Thoracic aorta (tissue), 2 donors: ENCODE measurements around the gene GNA12. TPM values are rescaled to one million over a fixed set of nuclear protein-coding genes. Genes with fewer than 3 reads are reported as not detected.

Experiments used
- ATAC-seq: fragments of 150-250 bp; one replicate; pipeline ENCODE4 v1.8.0; 2017; ENCODE audit warnings: low read depth; ENCODE audit not compliant: insufficient number of reproducible peaks, low FRiP score
- DNase-seq: peaks from one replicate; pipeline ENCODE4 v3.0.0-alpha.2; 2020; ENCODE audit warnings: low spot score
- H3K27ac ChIP-seq, 2 donors: fragments of 200-600 bp; sonication (generic); 1 replicate in 1 of 2; 2 replicates in 1 of 2; pipeline ENCODE4 v1.5.1; 2016; ENCODE audit warnings: mild to moderate bottlenecking in 2 of 2, moderate library complexity in 2 of 2
- H3K27me3 ChIP-seq: fragments of 200-600 bp; sonication (generic); replicated peaks from 2 replicates; pipeline ENCODE4 v1.6.0; 2016; ENCODE audit warnings: mild to moderate bottlenecking; ENCODE audit not compliant: insufficient read depth
- H3K36me3 ChIP-seq: fragments of 200-600 bp; sonication (generic); one replicate; pipeline ENCODE4 v1.5.1; 2016
- H3K4me1 ChIP-seq, 2 donors: fragments of 200-600 bp; sonication (generic); 1 replicate in 1 of 2; 2 replicates in 1 of 2; pipeline versions ENCODE4 v1.5.1 to v1.6.0; 2016; ENCODE audit warnings: low read depth in 2 of 2, mild to moderate bottlenecking in 1 of 2; ENCODE audit not compliant: control insufficient read depth in 1 of 2
- H3K4me3 ChIP-seq: fragments of 200-600 bp; sonication (generic); 2 replicates; pipeline ENCODE4 v1.5.1; 2016; ENCODE audit warnings: mild to moderate bottlenecking
- H3K9me3 ChIP-seq: fragments of 200-600 bp; sonication (generic); 2 replicates; pipeline ENCODE4 v1.5.1; 2016
- total RNA-seq, 2 donors: library from RNA; depleted of rRNA; stranded (reverse); fragments of >200 nt; gene quantifications; one replicate each; pipeline versions ENCODE4 v1.1.0 to v1.2.3, GENCODE V29; 2016
- TF ChIP-seq, protein P1 (sequence below): fragments of 200-600 bp; sonication (generic); IDR thresholded peaks from one replicate; pipeline ENCODE4 v1.5.1; 2019; ENCODE audit warnings: antibody characterized with exemption

The GNA12 gene
- total RNA-seq, 2 donors from 2014 or later, result 27.6 to 48.8 TPM

DNA sequence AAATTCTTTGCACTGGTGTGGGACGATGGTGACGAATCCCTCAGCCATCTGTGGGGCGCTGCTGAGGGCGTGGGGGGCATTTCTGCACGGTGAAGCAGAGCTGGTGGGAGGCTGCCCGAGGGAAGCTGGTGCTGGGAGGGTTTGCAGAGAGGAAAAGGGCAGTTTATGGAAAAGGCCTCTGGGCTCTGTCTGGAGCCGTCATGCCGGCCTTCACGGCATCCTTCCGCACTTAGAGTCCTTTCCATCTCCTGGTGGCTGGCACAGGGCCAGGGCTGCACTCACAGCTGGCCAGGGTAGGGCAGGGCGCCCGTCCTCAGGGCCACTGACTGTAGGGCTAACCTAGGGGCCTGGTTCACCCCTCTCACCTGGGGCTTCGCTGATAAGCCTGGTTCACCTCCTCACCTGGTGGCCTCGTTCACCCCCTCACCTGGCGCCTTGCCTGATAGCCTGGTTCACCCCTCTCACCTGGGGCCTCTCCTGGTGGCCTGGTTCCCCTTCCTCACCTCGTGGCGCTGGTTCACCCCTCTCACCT lies 156.7 kb downstream of the GNA12 start:
- H3K27me3 ChIP-seq, result peaks cover 8% of the 10 kb centered on the region
- no peak for ATAC-seq
- no peak overlapping the region for H3K27ac ChIP-seq
- peak overlapping the region; percentile 68 for H3K4me3 ChIP-seq
- no peak for DNase-seq
- no peaks in the 10 kb centered on the region for H3K36me3 ChIP-seq
- H3K9me3 ChIP-seq, result no peaks in the 10 kb centered on the region
- peaks cover 19 to 30% of the 10 kb centered on the region in 2 donors for H3K4me1 ChIP-seq
- TF ChIP-seq, protein P1, sequence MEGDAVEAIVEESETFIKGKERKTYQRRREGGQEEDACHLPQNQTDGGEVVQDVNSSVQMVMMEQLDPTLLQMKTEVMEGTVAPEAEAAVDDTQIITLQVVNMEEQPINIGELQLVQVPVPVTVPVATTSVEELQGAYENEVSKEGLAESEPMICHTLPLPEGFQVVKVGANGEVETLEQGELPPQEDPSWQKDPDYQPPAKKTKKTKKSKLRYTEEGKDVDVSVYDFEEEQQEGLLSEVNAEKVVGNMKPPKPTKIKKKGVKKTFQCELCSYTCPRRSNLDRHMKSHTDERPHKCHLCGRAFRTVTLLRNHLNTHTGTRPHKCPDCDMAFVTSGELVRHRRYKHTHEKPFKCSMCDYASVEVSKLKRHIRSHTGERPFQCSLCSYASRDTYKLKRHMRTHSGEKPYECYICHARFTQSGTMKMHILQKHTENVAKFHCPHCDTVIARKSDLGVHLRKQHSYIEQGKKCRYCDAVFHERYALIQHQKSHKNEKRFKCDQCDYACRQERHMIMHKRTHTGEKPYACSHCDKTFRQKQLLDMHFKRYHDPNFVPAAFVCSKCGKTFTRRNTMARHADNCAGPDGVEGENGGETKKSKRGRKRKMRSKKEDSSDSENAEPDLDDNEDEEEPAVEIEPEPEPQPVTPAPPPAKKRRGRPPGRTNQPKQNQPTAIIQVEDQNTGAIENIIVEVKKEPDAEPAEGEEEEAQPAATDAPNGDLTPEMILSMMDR, result no peak

DNA sequence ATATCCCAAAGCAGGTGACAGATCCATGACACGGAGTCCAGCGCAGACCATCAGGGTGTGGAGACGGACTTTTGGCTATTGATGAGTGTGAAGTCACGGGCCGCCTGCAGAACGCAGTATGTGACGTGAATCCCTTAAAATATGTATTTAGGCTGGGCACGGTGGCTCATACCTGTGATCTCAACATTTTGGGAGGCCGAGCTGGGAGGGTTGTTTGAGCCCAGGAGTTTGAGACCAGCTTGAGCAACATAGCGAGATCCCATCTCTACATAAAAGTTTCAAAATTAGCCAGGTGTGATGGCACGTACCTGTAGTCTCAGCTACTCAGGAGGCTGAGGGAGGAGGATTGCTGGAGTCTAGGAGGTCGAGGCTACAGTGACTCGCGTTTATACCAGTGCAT lies 158.0 kb downstream of the GNA12 start:
- DNase-seq, result no peak
- Histone ChIP-seq H3K27ac (no peak overlapping the region), H3K27me3 (peaks cover 8% of the 10 kb centered on the region), H3K36me3 (no peaks in the 10 kb centered on the region), H3K4me1 (peaks cover 19 to 30% of the 10 kb centered on the region in 2 donors), H3K9me3 (no peaks in the 10 kb centered on the region), H3K4me3 (no peak overlapping the region)
- TF ChIP-seq, protein P1, result no peak
- no peak for ATAC-seq

DNA sequence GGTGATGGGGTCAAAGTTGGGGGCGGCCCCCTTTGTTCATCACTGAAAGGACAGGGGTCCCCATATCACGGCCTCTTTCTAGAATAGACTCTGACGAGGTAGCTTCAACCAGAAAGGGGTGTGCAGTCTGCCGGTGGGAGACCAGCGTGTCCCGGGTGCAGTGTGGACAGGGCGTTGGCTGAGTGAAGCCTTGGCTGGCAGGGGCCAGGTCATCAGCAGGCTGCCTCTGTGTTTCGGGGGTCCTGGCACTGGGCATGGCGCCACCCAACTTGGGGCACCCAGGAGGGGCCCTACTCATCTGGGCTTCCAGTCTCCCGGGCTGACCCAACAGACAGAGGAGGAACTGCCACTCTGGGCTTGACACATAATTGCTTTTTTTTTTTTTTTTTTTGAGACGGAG lies 159.6 kb downstream of the GNA12 start:
- no peak for DNase-seq
- H3K4me1 ChIP-seq, result peaks cover 17 to 24% of the 10 kb centered on the region in 2 donors
- H3K4me3 ChIP-seq, result no peak overlapping the region
- H3K9me3 ChIP-seq, result no peaks in the 10 kb centered on the region
- peaks cover 8% of the 10 kb centered on the region for H3K27me3 ChIP-seq
- H3K27ac ChIP-seq, result no peak overlapping the region
- H3K36me3 ChIP-seq, result no peaks in the 10 kb centered on the region
- TF ChIP-seq, protein P1, result no peak
- no peak for ATAC-seq

DNA sequence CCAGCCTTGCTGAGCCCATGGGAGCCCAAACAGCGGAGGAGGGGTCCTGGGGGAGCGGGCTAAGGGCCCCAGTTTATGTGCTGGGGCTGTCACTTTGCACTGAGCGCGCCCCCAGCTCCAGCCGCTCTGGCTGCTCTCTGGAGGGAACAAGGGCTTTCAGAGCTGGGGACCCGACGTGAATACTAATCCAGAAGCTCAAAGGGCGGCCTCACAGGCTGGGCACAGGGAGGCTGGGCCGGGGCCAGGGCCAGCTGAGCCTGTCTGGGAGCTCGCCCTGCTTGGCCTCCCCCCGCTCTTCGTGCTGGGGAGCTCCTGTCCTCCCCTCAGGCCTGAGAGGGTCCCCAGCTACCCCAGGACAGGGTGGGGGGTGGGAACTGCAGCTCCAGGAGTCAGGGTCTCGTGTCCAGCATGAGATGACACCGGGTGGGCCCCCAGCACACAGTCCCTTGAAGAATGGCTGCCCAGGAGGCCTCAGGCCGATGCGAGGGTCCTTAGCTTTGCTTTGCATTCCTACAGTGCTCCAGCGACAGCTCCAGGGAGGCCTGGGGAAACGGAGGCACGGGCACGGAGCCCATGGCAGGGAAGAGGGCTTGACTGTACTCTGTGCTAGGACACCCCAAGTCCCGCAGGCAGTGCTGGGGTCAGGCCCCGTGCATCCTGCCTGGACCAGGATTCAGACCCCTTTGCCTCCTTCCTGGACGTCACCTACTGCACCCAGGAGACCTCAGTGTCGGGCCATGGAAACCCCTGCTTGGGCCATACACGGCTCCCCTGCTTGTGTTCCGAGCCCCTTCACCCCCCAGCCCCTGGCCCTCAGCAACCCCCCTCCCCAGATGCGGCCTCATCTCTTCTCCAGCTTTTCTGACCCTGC lies 161.9 kb downstream of the GNA12 start:
- ATAC-seq, result no peak
- TF ChIP-seq, protein P1, result no peak
- peaks cover under 1% of the 10 kb centered on the region for H3K27me3 ChIP-seq
- peaks cover 0 to under 1% of the 10 kb centered on the region in 2 donors for H3K4me1 ChIP-seq
- no peak overlapping the region for H3K4me3 ChIP-seq
- DNase-seq, result no peak
- H3K27ac ChIP-seq, result no peak overlapping the region
- H3K36me3 ChIP-seq, result no peaks in the 10 kb centered on the region
- H3K9me3 ChIP-seq, result no peaks in the 10 kb centered on the region

DNA sequence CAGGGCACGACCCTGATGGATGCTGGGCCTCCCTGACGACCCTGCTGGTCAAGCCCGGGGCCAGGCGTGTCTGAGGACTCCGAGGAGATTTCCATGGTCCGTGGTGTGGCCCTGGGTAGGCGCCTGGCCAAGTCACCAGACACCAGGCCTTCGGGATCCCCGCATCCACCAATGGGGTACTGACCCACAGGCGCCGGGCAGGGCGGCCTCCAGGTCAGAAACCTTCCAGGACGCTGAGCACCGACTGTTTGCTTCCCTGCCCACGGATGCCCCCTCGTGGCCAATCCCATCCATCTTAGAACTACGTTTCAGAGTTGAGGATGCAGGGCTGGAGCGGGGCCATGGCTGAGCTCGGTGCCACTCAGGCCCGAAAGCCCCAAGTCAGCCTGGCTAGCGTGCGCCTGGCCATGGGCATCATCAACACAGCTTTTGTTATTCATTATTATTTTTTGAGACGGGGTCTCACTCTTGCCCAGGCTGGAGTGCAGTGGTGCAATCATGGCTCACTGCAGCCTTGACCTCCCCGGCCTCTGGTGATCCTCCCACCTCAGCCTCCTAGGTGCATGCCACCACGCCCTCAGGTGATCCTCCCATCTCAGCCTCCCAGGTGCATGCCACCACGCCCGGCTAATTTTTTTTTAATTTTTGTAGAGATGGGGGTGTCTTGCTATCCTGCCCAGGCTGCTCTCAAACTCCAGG lies 163.2 kb downstream of the GNA12 start:
- Histone ChIP-seq H3K4me1 (no peaks in the 10 kb centered on the region), H3K4me3 (no peak overlapping the region), H3K27ac (no peak overlapping the region), H3K9me3 (no peaks in the 10 kb centered on the region), H3K36me3 (no peaks in the 10 kb centered on the region), H3K27me3 (no peaks in the 10 kb centered on the region)
- ATAC-seq (peak; percentile 51), DNase-seq (peak; percentile 37)
- TF ChIP-seq, protein P1, result peak; percentile 68
